SHP77 (cell line): ENCODE data around the gene CHRD.
A peak's percentile ranks its signal among the peaks of the same experiment; 100 is the strongest.
"Not testable (repeated sequence)": the region's sequence is repeated elsewhere in the genome, so short reads cannot be mapped to it uniquely, and the experiment has no call there.

Experiments used
- DNase-seq, 2 experiments: peaks; one replicate each; lab custom pipeline; 2025; lab: John Stamatoyannopoulos, UW

CHRD gene

DNA sequence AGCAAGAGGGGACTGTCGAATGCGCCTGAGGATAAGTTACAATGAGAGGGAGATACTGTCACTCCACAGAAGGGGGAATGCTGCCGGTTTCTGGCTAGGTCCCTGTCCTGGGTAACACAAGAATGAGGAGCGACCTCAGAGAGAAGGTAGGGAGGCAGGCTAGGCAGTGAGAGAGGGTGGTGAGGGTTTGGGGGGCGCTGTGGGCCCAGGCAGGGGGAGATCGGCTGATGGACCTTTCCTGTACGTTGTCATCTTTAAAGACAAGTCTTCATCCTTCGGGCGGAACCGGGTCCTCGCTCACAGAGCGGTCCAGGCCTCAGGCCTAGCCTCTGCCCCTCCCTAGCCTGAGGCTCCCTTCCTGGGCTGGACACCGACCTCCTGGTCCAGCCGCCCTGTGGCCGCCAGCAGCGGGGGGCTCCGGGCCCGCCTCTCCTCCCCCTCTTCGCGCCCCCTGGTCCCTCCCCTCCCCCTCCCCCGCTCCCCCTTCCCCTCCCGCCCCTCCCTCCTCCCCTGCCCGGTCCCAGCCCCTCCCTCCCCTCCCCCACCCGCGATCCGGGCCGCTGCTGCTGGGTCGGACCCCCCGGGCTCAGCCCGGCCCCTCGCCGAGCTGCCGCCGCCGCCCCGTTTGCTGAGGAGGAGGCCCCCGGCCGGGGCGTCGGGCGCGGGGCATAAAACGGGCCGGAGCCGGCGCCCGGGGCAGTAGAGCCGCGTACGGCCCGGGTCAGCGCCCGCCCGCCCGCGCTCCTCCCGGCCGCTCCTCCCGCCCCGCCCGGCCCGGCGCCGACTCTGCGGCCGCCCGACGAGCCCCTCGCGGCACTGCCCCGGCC lies at the start of gene CHRD:
Gene CHRD, plus strand, starts transcription at position 697 of the 827 bp plus-strand sequence. CDS start 265 bp downstream, outside the sequence.
- no peak for DNase-seq

DNA sequence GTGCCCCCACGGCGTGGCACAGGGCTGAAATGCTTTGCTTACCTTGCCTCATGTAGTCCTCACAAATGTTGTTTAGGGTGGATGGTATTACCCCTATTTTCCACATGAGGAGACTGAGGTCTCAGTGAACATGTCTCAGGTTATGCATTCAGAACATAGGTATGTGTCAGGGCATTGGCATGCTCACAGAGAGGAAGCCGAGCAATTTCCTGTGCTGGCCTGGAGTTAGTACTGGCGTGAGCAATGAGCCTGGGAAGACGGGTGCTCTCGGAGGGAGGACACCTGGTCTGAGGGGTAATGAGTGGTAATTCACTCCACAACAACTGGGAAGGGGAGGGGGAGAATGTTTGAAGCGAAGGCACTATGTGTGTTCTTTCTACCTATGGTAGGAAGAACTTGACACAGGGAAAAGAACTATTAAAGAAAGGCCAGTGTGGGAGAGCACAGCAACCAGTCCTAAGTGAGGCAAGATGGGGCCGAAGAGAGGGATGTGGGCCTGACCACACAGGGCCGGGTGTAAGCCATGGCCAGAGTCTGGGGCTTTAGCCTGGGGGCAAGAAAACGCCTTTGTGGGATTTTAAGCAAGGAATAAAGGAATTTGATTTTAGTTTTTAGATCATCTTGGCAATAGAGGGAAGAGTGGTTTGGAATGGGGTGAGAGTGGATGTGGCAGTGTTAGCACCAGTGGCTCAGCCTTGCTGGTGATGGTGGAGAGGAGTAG lies 47.3 kb upstream of the CHRD start:
- DNase-seq: no peak

DNA sequence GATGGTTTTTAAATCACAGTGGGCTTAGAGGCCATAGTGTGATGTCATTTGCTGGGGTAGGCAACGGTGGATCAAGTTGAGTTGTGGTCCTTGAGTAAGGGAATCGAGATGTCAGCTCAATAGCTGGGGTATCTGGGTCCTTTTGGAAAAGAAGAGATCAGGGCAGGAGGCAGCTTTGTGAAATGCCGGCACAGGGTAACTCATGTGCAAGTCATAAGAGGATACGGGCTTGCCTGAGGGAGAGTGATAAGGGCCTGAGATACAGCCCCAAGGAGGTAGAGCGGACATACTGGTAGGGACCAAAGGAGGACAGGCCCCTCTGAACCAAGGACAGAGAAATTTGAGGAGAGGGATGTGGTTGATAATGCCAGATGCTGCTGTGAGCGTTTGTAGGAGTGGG lies 46.7 kb upstream of the CHRD start:
- DNase-seq: no peak

DNA sequence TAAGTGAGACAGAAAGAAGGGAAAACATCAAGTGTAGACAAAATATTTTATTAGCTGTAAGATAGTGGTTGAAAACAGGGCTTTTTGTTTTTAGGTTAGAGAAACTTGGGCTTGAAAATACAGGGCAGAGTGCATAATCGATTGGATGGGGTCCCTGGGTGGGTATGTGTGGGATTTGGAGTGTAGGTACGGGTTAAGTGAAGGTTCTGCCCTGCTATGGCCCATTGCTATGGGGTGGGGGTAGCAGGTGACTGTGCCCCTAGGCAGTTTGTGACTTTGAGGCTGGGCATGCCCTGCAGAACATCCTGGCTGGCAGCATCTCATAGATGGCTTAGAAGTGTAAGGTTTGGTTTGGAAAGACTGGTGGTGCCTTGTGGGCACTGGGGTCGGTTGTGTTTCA lies 46.2 kb upstream of the CHRD start:
- no peak for DNase-seq

DNA sequence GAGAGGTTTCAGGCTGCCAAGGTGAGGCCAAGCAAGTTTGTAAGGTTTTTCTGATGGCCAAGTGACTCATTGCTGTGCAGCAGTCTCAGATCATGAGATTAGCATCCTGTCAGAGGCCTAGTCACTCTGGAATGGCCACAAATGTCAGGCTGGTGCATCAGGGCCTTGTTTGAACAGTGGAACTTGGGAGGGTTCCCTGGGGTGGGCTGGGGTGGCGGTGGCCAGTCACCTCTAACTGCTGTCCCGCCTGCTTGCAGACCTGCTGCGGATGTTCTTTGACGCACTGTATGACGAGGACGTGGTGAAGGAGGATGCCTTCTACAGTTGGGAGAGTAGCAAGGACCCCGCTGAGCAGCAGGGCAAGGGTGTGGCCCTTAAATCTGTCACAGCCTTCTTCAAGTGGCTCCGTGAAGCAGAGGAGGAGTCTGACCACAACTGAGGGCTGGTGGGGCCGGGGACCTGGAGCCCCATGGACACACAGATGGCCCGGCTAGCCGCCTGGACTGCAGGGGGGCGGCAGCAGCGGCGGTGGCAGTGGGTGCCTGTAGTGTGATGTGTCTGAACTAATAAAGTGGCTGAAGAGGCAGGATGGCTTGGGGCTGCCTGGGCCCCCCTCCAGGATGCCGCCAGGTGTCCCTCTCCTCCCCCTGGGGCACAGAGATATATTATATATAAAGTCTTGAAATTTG lies 45.2 kb upstream of the CHRD start:
- DNase-seq: no peak

DNA sequence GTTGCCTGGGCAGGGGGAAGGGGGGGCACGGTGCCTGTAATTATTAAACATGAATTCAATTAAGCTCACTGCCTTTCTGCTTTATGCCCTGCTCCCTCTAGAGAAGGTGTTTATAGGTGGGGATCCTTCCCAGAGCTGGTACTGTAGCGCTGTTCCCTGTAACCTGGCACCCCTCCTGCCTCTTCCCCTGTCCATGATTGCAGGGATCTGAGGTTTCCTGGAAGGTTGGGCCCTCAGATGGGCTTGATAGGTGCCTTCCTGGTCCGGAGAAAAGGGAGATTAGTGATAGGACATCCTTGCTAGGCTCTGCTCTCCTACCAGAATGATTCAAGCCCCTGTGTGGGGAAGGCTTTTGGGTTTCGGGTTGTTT lies 44.6 kb upstream of the CHRD start:
- peak in 1 of 2 experiments; percentile 36 for DNase-seq

DNA sequence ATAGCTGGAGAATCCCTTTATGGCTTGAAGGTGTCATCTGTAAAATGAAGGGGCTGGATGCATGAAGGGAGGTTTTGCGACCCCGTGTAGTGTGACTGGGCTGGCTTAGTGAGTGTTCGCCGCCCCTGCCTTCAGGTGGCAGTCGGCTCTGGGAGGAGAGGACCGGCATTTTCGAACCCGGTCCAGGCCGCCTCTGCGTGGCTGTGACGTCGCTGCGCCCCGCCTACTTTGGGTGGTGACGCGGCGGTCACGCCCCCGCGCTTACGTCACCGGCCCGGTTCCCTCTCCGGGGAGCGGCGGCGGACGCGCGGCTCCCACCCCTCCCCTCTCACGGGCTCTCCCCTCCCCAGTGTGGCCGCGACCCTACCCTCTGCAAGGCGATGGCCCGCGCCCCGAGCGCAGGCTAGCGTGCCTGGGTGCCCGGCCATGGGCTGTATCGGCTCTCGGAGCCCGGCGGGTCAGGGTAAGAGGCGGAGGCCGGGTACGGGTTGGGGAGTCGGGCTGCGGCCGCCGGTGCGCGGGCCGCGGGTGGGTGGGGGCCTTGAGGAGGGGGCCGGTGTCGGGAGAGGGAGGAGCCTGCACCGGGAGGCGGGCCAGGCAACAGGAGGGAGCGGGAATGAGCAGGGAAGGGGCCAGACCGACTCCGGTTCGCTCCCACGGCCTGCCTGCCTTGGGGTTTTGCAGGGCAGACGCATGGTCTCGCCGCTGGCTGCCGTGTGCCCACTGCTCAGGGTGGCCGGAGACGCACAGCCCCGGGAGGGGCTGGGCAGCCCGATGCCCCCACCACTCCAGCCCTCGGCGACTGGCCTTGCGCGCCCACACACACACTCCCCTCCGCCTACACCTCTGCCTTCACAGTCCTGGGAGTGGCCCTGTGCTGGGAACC lies 44.0 kb upstream of the CHRD start:
- DNase-seq: peak; percentile 42 to 62

DNA sequence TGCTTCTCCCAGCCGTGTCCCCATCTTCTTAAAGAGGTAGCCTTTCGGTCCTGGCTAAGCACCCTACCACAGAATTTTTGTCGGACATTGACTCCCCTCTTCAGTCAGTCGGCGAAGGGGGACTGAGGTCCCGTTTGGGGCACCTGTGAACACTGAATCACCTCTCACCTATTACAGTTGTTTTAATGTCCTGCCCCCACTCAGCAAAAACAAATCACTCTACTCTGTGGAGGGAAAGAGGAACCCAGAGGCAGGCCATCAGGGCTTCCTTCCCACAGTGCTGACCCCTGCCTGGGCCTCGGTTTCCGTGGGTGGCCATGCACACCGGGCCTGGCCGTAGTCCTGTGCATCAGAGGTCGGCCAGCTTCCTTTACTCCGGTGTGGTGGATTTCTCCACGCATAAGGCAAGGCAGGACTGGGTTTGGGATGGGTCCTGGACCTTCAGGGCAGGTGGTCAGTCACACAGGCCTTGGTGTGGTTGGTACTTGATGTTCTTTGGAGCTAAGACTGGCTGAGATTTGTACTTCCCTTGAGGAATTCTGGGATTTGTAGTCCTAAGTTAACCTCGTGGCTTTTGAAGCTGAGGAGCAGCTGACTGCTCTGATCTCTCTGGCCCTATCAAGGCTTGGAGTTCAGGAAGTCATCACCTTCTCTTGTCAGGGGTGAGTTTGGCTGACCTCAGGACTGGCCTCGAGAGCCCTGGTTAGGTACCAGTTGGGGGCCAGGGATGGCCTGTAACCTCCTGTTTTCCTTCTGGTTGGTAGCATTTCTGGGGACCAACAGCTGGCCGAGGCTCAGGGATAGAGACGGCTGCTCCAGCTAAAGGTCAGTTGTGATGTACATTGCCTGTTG lies 43.1 kb upstream of the CHRD start:
- DNase-seq: peak; percentile 43 to 76

DNA sequence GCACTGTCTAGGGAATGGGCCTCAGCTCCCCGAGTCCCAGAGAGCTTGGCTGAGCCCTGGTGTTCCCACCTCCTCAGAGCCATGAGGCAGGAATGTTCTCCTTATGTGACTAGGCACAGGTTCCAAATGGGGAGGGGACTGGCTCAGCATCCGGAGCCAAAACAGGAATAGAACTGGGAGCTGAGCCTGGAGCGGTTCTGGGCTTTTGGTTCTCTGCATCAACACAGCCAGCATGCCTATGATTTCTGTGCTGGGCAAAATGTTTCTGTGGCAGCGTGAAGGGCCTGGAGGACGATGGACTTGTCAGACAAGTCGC lies 42.5 kb upstream of the CHRD start, which contains the start of gene FAM131A:
Gene FAM131A, plus strand, starts transcription at position 202 of the 316 bp plus-strand sequence. Its CDS starts 31 bp downstream, at position 233.
- peak in 1 of 2 experiments; percentile 44 for DNase-seq

DNA sequence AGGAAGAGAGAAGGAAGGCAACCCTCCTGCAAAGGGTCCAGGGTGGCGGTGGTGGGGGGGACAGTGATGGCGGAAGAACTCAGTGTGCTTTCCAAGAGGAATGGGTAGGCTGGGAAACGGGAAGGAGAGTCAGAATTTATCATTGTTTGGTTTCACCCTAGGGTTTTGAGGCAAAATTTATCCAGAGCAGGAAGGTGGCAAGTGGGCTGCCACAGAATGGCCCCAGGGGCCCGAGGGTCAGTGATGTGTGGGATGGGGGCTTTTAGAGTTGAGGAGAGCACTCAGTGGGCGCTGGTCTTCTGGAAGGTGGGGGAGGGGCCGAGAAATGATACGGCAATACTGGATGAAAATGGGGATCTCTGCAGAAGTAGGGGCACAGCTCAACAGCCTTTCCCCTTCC lies 41.9 kb upstream of the CHRD start:
- DNase-seq: peak in 1 of 2 experiments; percentile 1

DNA sequence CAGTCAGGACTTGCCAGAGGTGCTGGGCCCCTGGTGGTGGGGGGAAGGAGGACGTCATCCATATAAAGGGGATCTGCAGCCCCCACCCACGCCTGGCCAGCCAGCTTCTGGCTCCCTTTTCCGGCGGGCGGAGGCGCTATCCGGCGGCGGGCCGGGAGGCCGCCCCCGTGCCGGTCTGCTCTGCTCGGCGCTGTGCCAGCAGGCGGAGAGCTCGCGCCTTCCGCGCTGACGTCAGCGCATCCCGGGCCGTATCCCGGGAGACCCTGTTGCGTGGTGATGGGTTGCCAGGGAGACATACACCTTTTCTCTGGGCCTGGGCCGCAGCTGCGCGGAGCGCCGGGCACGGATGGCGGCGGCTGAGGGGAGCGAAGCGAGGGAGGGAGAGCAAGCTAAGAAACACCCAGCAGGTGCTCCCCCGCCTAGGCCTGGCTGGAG lies 41.3 kb upstream of the CHRD start:
- DNase-seq: peak; percentile 87 to 94

DNA sequence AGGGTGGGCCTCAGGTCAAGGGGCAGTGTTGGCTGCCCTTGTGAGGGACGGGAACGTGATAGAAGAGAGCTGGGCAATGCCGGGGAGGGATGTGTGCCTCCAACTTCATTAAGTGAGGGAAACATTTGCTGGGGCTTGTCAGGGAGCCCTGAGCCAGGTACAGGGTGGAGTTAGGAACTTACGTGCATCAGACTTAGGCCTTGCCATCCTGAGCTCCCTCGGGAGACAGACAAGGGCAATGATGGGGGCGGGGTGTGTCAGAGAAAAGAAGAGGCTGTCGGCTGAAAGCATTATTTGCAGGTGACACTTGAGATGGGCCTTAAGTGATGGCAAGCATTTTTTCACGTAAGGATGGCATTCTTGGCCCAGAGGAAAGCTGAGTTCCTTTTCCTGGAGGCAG lies 40.9 kb upstream of the CHRD start:
- peak in 1 of 2 experiments; percentile 6 for DNase-seq

DNA sequence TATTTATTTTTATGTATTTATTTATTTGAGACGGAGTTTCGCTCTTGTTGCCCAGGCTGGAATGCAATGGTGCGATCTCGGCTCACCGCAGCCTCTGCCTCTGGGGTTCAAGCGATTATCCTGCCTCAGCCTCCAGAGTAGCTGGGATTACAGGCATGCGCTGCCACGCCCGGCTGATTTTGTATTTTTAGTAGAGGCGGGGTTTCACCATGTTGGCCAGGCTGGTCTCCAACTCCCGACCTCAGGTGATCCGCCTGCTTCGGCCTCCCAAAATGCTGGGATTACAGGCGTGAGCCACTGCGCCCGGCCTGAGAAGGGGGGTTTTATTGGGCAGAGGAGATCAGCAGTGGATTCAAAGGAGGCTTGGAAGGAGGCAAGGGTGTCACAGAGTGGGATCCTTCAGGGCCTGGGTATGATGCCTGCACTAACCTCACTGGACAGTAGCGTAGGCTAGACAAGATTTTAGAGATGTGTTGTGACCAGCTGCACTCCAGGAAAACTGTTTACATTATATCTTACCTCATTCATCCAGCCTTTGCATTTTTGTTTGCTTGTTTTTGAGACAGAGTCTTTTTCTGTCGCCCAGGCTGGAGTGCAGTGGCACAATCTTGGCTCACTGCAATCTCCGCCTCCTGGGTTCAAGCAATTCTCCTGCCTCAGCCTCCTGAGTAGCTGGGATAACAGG lies 40.3 kb upstream of the CHRD start:
- not testable (repeated sequence) for DNase-seq

DNA sequence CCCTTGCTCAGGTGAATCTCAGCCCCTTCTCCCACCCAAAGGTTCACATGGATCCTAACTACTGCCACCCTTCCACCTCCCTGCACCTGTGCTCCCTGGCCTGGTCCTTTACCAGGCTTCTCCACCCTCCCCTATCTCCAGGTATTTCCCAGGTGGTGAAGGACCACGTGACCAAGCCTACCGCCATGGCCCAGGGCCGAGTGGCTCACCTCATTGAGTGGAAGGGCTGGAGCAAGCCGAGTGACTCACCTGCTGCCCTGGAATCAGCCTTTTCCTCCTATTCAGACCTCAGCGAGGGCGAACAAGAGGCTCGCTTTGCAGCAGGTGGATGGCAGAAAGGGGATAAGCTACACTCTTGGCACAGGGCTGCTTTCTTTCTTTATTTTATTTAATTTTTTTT lies 37.9 kb upstream of the CHRD start:
- no peak for DNase-seq

DNA sequence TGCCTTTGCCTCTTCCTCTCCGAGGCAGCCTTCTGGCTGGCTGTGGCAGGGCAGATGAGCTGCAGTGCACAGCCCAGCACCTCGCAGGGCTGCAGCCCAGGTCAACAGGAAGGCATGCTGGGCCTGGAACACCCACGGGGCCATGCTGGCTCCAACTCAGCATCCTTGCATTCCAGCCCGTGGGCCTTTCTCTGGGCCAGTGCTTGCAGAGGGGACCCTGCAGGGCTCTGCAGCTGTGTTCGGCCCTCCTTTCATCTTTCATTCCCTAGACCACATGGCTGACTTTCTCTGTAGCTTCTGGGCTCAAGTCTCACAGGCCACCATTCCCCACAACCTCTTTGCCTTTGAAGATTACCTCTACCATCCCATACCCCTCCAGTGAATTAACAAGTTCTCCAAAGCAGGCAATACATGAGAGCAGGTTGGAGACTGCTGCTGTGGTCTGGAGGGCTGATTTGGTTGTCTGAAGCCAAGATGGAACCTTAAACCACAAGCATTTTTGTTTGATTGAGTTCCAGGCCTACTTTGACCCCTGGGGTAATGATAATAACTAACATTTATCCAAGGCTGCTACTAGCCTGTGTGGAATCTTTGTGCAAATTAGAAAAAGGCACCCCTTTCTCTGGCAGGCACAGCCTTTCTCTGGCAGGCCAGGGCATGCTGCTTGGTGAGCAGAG lies 36.5 kb upstream of the CHRD start:
- no peak for DNase-seq

DNA sequence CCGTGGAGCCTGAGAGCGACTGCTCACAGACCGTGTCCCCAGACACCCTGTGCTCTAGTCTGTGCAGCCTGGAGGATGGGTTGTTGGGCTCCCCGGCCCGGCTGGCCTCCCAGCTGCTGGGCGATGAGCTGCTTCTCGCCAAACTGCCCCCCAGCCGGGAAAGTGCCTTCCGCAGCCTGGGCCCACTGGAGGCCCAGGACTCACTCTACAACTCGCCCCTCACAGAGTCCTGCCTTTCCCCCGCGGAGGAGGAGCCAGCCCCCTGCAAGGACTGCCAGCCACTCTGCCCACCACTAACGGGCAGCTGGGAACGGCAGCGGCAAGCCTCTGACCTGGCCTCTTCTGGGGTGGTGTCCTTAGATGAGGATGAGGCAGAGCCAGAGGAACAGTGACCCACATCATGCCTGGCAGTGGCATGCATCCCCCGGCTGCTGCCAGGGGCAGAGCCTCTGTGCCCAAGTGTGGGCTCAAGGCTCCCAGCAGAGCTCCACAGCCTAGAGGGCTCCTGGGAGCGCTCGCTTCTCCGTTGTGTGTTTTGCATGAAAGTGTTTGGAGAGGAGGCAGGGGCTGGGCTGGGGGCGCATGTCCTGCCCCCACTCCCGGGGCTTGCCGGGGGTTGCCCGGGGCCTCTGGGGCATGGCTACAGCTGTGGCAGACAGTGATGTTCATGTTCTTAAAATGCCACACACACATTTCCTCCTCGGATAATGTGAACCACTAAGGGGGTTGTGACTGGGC lies 35.1 kb upstream of the CHRD start:
- DNase-seq: no peak

DNA sequence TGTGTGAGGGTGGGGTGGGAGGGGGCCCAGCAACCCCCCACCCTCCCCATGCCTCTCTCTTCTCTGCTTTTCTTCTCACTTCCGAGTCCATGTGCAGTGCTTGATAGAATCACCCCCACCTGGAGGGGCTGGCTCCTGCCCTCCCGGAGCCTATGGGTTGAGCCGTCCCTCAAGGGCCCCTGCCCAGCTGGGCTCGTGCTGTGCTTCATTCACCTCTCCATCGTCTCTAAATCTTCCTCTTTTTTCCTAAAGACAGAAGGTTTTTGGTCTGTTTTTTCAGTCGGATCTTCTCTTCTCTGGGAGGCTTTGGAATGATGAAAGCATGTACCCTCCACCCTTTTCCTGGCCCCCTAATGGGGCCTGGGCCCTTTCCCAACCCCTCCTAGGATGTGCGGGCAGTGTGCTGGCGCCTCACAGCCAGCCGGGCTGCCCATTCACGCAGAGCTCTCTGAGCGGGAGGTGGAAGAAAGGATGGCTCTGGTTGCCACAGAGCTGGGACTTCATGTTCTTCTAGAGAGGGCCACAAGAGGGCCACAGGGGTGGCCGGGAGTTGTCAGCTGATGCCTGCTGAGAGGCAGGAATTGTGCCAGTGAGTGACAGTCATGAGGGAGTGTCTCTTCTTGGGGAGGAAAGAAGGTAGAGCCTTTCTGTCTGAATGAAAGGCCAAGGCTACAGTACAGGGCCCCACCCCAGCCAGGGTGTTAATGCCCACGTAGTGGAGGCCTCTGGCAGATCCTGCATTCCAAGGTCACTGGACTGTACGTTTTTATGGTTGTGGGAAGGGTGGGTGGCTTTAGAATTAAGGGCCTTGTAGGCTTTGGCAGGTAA lies 34.3 kb upstream of the CHRD start:
- peak; percentile 57 to 73 for DNase-seq
